ENCODE results near the gene MEAK7.
A peak's percentile ranks its signal among the peaks of the same experiment; 100 is the strongest.
"Not testable (repeated sequence)": the region's sequence is repeated elsewhere in the genome, so short reads cannot be mapped to it uniquely, and the experiment has no call there.

The MEAK7 gene

DNA sequence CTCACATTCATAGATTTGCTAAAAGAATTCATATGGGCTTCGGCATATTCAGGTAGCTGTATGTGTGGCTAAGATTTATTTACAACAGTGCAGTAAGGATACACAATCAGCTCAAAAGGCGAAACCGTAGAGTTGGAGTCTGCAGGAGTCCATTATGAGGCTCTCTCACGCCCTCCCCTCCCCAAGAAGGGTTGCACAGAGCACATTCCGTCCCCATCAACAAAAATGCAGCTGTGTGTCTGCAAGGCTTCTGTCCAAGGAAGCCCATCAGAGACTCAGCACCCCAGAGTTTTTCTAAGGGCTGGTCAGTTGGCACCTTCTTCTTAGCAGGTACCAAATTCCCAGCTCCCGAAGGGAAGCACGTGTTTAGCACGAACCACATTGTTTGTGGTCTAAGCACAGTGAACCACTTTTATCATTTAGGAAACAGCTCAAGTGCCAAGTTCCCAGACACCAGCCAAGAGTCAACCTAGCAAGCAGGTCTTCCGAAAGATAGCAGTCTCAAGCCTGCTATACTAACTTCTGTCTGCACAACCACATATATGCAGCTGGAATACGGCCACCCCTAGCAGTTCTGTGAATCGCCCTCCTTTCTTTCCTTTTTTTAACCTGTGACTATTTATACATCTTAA, 28.5 kb upstream of the MEAK7 start:
- no peak for DNase-seq (ENCODE audit: low read depth)

DNA sequence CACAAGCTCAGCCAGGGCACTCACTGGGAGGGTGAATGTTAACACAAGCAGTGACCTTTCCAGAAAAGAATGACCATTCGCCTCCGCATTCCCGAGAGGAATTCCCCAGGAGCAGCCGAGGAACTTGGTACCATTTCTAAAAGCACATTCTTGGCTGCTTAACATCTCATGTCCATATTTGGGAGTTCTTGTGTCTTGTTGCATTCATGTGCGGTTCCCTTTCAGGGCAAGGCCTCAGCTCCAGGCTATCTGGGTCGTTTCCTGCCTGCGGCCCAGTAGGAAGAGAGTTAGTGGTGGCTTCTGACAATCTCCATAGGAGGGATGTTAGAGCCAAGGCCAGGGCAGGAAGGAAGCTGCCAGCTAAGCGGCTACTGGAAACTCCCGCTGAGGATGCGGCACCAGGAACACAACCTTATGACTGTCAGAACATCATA, 27.8 kb upstream of the MEAK7 start:
- no peak for DNase-seq (ENCODE audit: low read depth)

DNA sequence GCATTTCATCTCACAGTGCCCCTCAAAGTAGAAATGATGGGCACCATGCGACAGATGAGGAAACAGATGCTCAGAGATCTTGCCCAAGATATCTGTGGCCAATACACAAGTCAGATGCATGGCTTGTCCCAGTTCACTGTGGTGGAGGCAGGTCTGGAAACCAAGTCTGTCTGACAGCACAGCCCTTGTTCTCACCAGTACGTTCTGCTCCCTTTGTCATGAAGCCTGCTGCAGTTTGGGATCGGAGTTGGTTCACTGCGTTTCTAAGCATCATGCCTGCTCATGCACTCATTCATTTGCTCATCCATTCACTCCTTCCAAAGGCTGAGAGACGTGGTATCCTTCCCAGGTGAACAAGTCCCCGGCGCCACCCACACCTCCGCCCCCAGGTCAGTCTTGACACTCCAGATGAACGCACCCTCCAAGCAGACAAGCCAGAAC, 27.2 kb upstream of the MEAK7 start:
- no peak for DNase-seq (ENCODE audit: low read depth)

DNA sequence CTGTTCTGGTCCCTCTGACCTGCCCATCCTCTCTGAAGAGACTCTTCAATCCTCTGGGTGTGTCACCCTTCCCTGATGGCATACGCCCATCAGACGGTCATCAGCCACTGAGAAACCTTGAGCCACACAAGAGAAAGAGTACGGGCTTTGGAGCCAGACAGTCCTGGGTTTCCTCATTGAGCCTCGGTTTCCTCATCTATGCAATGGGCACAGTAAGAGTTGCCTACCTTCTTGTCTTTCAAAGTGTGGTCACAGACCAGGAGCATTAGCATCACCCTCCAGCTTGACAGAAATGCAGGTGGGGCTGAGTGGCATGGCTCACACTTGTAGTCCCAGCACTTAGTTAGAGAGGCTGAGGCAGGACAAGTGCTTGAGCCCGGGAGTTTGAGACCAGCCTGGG, 26.1 kb upstream of the MEAK7 start:
- no peak for DNase-seq (ENCODE audit: low read depth)

DNA sequence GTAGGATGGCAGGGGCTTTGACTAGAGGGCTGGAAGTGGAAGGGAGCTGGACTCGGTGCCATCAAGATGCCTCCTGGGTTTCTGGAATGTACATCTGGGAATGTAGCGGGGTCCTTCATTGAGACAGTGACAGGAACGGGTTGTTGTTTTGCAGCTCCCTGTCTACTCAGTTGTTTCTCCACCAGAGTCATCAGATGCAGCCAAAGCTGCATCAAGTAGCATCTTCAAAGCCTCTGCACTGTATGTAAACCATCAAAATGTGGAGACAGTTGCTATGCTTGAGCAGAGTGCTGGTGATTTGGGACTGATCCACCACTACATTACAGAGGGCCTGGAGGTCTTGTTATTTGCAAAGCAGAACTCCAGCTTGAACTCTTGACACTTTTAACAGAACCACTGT, 25.1 kb upstream of the MEAK7 start:
- DNase-seq (ENCODE audit: low read depth), result no peak

DNA sequence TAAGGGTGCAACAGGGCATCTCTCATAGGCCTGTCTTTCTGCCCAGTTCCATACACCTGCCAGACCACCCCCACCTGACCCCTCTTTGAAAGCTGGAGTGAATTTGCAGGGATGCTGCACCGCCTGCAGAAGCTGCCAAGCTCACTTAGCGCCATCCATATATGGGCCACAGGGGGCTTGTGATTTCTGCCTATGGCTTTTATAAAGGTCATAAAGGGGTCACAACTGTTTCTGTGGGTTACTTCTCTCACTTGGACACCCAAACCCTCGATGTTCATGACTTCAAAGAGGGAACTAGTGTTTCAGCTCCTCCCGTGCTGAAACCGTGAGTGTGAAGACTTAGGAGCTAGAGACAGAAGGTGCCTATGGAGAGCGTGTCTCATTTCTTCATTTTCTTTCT, 23.9 kb upstream of the MEAK7 start:
- DNase-seq (ENCODE audit: low read depth), result no peak

DNA sequence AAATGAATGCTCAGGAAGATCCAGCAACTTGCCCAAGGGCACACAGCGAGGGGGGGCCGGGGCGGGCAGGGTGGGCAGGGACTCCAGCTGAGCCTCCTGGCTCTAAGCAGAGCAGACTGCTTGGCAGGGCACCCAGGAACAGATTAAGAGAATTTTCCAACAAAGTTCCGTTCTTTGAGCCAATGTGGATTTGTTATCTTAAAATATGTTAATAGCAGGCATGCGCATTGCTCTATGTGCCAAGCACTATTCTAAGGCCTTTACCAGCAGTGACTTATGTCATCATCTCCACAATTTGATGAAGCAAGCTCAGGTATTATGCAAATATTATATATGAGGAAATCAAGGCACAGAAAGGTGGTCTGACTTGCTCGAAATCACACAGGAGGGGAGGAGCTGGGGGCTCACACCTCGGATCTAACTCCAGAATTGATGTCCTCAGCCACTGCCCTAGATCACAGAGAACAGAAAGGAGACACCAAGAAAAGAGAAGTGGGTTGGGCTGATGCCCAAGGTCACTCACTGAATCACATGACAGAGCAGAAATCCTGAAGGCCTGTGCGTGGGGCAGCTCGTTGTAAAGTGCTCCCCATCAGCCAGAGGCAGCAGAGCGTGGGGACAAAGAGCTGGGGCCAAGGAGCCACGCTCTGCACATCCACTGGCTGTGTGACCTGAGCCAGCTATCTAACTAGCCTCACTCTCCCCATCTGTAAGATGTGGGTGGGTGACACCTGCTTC, 23.2 kb upstream of the MEAK7 start:
- DNase-seq (ENCODE audit: low read depth), result no peak

DNA sequence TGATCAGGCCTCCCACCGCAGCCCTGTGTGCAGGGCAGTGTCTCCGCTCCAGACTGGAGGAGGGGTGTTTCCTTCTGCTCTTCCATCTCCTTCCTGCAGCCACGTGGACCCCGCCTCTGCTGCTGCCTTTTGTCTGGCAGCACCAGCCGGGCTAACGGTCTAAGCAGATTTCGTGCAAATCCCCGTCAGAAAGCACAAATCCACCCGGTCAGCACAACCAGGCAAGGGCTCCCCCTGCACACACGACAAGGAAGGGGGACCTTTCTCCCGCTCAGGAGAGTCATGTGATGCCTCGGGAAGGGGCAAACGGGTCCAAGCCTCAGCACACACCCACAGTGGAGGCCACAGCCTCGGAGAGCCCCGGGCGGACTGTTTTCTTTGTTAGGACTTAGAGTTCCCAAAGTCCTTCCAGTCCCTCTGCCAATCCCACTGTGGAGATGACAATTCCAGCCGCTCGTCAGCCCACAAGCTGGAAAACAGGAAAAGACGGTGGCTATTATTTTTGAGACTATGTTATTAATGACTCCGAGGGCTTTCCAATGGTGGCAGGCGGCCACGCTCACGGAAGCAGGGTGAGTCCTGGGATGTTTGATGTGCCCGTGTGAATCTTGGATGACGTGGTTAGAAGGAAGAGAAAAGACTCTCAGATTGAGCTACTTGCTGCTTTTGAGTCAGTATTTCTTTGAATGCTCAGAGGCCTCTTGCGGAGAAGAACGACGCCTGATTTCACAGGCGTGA, 22.5 kb upstream of the MEAK7 start:
- no peak for DNase-seq (ENCODE audit: low read depth)

DNA sequence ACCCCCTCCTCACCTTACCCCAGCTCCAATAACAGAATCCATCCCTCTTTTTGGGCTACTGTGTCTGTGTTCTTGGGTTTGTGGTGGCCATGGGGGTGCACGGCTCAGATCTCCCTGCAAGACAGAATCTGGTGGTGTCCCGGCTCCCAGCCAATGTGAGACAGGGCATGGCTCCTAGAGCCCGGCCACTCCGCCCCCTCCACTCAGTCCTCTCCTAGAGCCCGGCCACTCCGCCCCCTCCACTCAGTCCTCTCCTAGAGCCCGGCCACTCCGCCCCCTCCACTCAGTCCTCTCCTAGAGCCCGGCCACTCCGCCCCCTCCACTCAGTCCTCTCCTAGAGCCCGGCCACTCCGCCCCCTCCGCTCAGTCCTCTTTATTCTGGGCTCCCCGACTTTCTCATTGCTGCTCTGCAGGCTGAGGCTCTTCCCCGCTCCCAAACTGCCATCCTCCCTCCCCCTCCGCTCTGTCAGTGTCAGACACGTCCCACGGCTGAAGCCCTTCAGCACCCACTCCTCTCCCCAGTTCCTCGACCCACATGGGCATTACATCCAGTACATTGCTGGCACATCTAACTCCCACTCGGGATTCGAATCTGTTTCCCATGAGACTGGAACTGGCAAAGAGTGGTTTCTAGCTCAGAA, 20.6 kb upstream of the MEAK7 start:
- not testable (repeated sequence) for DNase-seq (ENCODE audit: low read depth)

DNA sequence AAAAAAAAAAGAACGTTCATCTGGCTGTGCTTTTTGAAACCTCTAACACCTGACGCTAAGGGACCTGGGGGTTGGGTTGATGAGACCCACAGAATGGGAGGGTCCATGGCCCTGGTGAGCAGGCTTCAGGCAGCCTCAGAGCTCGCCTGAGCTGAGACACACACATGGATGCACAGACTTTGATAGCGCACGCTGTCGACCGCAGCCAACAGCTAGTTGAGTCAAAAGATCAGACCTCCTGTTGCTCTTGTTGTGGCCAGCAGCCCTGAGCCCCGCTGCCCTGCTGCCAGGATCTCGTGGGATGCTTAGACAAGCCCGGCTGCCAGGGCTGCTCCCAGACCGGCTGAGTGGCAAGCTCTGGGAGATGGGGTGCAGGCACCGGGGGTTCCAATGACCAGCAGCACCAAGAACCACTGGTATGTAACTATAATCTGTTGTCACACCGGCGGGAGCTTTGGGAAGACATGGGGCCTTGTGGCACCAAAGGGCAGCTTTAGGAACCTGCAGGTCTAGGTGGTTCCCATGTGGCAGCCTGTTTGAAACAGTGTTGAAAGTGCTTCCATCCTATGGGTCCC, 20.0 kb upstream of the MEAK7 start:
- DNase-seq (ENCODE audit: low read depth), result no peak

DNA sequence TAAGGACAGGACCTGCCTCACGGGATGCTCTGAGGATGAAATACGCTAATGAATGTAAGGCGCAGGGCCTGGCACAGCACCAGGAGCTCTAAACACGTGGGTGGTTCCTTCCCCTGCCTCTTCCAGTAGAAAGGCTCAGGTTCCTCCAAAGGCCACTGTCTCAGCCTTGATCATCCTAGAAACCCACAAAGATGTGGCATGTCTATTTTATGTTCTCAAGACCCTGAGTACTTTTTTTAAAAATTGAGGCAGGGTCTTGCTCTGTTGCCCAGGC, 17.0 kb upstream of the MEAK7 start:
- no peak for DNase-seq (ENCODE audit: low read depth)

DNA sequence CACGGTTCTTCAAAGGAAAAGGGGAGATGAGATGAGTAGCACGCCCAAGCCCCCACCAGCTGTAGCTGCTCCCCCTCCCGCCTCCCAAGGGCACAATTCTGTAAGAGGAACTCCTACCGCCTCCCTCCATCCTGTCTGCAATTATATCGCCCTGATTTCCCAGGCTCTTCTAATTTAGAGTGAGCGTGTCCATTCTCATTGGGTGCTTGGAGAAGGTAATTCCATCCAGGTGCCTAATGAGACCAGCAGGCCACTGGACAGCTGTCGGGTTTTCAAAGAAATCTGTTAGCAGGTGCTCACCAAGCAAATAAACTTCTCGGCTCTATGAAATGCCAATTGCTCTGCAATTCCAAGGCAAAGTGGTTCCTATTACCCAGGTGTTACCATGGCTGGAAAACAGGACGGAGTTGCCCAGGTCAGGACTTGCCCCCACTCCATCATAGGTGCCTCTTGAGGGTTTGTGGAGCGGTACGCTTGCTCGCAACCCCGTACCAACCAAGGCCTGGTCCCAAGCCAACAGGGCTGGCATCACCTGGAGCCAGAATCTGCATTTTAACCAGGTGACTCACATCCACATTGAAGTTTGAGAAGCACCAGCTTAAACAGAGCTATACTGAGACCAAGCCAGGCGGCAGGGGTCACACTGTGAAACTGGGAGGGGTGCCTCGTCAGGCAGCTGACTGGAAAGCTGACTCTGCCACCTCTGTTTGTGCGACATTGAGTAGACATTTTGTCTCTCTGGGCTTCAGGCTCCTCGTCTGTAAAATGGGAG, 16.5 kb upstream of the MEAK7 start:
- DNase-seq (ENCODE audit: low read depth), result no peak

DNA sequence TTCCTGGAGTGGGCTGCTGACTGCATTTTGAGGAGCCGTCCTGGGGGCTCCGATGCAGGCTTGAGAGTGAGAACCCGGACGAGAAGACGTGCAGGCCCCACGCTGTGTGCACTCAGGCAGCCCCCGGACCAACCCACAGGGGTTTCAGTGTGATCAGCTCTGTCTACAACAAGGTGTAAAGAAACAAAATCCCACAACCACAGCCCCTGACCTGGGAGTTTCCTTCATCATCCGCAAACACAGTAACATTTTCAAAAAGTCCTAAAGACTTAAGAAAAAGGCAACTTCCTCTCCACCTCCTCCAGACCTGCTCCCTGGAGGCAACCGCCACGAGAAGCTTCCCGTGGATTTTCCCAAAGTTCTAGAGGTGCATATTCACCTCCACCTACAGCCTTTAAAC, 15.4 kb upstream of the MEAK7 start:
- no peak for DNase-seq (ENCODE audit: low read depth)

DNA sequence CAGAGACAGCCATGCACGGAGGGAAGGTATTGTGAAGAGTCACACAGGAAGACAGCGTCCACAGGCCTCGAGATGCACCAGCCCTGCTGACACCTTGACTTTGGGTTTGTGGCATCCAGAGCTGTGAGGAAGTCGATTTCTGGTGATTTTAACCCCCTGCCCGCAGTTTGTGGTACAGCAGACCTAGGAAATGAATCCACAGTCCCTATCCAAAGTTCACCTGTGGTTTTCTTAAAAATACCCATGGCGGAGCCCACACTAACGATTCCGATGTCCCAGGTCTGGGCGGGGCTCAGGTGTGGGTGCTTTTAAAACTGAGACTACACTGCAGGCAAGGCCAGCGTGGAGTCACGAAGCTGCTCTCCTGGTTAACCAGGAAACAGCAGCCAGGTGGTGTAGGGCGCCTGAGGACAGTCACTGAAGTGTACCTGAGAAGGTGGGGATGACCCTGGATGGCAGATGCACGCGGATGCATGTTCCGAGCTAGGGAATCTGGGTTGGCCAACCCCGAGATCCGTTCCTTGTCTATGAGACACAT, 14.4 kb upstream of the MEAK7 start:
- DNase-seq (ENCODE audit: low read depth), result peak; percentile 54

DNA sequence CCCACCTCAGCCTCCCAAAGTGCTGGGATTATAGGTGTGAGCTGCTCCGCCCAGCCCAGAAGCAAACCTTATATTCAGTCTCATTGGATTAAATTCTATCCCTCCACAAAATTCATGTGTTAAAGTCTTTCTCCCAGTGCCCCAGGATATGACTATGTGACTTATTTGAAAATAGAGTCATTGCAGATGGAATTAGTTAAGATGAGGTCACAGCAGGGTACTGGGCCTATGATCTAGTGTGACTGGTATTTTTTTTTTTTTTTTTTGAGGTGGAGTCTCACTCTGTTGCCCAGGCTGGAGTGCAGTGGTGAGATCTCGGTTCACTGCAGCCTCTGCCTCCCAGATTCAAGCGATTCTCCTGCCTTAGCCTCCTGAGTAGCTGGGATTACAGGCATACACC, 13.8 kb upstream of the MEAK7 start:
- not testable (repeated sequence) for DNase-seq (ENCODE audit: low read depth)

DNA sequence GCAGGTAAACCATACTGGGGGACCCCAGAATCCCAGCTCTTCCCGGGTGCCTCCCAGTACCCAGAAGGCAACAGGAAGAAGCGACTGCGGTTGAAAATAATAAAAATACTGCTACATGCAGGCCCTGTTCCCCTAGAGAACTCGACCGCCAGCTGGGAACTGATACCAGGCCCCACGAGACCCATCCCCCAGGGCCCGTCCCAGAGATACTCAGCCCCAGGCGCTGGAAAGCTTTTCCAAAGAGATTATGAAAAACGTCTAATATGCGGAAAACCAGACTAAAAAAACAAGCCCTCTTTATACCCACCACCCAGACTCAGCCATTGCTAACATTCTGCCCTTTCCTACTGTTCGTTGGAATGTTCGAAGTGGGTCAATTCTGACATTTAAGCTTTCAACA, 12.9 kb upstream of the MEAK7 start:
- DNase-seq (ENCODE audit: low read depth), result no peak

DNA sequence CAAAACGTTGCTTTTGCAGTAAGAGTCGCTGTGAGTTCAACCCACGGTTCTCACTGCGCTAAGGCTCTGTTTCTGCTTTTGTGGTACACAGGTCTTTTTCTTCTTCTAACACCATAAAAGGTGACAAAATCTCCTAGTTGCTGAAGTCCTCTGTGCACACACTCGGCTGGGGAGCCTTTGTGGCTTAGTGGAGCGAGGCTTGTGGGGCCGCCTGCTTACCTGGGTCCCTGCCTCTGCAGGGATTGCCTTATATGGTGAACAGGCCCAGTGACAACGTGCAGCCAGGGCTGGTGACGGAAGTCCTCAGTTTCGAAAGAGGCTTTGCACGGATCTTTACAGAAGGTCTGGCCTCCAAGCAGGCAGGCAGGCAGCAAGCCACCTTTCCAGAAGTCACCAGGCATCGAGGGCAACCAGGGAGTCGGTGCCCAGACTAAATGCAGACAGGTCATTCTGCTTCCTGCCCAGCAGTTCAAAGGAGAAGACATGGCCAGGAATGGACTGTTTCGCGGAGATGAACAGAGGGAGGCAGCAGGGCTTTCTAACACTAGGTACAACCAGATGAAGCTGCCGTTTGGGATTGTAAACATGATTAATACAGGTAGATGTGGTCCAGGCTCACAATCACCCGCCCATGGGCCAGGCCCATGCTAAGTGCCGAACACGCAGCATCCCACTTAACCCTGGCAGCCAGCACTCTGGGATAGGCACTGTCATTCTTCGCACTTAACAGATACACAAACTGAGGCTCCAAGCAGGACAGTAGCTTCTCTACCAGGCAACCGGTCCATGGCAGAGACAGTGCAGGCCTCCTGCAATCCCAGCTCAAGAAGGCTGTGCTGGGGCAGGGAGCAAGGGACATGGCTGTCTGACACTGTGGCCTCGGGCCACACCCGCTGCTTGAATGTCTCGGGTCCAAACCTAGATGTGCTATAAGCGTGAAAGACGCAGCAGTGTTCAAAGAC, 10.7 kb upstream of the MEAK7 start:
- peak; percentile 52 for DNase-seq (ENCODE audit: low read depth)

DNA sequence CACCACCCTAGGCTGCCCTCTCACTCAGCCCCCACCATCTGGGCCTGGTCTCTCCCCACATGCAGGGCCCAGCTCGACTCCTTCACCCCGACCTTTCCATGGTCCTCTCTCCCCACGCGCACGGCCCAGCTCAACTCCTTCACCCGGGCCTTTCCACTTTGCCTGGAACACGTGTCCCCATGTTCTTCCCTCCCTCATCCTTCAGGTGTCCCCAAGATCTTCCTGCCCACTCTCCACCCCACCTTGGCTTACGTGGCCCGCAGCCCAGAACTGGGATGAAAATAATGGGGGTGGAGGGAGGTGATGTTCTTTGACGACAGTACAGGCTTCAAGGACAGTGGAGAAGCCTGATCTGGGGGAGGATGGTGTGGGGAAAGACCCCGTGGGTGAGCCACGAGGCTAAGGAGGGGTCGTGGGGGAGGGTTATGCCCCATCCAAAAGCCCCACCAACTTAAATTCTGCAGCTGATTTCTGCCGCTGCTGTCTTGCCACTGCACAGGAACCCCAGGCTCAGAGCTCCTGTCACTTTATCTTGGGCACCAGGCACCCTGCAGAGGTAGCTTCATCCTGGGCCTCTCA, 9.9 kb upstream of the MEAK7 start:
- no peak for DNase-seq (ENCODE audit: low read depth)

DNA sequence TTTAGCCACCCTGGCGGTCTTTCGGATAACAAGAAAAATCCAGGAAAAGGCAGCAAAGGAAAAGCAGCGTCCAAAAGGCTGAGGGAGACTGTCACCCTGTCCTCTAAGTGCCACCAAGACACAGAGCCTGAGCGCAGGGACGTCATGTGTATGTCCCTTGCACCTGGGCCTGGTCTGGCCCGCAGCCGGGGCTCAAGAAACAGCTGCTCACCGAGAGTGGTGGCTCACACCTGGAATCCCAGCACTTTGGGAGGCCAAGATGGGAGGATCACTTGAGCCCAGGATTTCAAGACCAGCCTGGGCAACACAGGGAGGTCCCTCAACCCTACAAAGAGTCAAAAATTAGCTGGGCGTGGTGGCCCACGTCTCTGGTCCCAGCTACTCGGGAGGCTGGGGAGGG, 9.2 kb upstream of the MEAK7 start:
- DNase-seq (ENCODE audit: low read depth), result no peak

DNA sequence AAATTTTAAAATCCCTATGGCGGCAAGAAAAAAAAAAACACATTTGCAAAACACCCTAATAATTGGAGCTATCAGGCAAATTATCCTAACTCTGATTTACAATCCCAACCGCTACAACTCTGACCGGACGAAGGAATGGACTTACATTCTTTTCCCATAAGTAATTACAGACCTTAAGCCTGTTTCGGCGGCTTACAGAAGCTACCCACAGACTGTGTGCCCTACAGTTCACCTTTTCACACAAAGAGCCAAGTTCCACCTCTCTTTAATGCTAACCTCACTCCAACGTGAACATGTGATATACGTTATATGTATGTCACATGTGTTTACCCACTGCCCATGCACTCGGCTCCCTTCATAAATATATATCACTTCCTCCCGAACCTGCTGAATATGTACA, 8.7 kb upstream of the MEAK7 start:
- DNase-seq (ENCODE audit: low read depth), result no peak

Measured in activated gamma-delta T cell treated with anti-CD3 and anti-CD28 coated beads, Interleukin-2, amount 50 U/mL, for 16 hours (primary cell).